Measurements from ENCODE around the gene SEMA3A.

SEMA3A gene

DNA sequence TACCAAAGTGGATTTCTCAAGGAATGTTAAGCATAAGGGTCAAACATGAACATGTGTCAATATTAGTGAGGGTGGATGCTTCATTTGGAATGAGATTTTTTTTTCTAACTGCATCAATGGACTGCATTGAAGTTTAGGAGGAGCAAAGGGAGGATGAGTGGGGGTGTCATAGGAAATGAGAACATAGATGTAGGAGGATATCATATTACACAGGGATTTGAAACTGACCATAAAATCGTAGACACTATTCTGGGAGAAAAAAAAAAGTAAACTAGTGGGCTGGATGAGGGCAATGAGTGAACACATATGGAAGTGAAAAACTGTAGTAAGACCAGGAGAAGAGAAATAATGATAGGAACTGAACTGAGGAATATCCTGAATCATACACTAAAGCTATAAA is 109.4 kb downstream of the SEMA3A start:
- H3K4me3 ChIP-seq (ENCODE audit: control insufficient read depth, low read depth, low read length): no peak overlapping the region
- TF ChIP-seq, protein P1, sequence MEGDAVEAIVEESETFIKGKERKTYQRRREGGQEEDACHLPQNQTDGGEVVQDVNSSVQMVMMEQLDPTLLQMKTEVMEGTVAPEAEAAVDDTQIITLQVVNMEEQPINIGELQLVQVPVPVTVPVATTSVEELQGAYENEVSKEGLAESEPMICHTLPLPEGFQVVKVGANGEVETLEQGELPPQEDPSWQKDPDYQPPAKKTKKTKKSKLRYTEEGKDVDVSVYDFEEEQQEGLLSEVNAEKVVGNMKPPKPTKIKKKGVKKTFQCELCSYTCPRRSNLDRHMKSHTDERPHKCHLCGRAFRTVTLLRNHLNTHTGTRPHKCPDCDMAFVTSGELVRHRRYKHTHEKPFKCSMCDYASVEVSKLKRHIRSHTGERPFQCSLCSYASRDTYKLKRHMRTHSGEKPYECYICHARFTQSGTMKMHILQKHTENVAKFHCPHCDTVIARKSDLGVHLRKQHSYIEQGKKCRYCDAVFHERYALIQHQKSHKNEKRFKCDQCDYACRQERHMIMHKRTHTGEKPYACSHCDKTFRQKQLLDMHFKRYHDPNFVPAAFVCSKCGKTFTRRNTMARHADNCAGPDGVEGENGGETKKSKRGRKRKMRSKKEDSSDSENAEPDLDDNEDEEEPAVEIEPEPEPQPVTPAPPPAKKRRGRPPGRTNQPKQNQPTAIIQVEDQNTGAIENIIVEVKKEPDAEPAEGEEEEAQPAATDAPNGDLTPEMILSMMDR (IDR thresholded peaks at IDR 0.05; ENCODE audit: control insufficient read depth, insufficient read depth, low read depth, low read length, missing control alignments): no peak
- DNase-seq (ENCODE audit: low read depth): no peak

DNA sequence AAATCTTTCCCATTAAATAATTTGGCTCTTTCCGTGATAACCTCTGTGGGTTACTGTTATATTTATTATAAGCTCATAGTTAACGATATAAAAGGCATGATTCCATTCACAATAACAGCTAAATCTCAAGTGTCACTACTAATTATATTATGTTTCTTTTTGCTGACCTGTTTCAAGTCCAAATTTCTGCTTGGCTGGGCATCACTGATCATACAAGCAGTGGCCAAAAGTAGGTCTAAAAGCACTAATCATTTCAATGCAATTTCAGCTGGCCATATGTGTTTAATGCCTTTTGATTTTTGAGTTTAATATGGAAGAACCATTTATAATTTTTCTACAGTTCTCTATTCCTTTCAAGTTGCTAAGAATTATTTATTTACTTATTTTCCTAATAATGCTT is 110.7 kb downstream of the SEMA3A start:
- H3K4me3 ChIP-seq (ENCODE audit: control insufficient read depth, low read depth, low read length): no peak overlapping the region
- DNase-seq (ENCODE audit: low read depth): no peak
- TF ChIP-seq, protein P1 (IDR thresholded peaks at IDR 0.05; ENCODE audit: control insufficient read depth, insufficient read depth, low read depth, low read length, missing control alignments): no peak

DNA sequence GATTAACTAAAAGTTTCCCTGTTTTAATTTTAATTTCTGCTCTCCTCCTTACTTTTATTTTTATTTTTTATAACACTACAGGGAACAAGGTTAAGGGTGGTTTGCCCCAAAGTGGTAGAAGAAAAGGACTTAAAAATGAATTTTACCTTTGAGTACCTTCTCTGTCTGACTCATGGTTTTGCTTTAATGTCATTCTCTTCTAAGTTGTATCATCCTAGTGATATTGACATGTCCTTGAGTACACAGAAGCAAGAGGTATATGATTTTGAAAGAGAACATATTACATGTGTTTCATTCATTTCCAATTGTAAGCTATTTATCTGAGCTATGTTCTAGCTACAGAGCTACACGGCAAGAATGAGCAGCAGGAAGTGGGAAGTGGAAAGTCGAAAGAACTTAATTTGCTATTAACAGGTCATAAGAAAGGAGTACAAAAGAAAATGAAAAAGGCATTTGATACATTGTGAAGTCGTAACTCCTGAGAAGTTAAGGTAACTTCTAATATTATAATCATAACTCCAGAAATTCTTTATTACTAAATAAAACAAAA is 112.5 kb downstream of the SEMA3A start:
- no peak for DNase-seq (ENCODE audit: low read depth)
- TF ChIP-seq, protein P1 (IDR thresholded peaks at IDR 0.05; ENCODE audit: control insufficient read depth, insufficient read depth, low read depth, low read length, missing control alignments): no peak
- H3K4me3 ChIP-seq (ENCODE audit: control insufficient read depth, low read depth, low read length): no peak overlapping the region

DNA sequence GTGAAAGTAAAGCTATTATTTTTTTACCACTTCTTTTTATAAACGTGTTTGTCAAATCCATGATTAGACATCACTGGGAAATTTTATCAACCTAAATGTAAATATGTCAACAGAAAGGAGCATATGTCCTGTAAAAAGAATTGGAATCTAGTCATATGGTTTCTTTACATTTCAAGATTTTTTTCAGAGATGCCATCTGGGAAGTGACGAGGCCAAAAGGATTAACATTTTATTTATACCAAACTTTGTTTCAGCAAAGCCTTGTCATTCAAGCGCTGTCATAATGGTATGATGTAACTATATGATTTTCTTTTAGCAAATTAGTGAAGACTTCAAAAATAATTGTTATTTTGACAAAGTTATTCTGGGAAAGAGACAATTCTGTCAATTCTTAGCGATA is 117.3 kb downstream of the SEMA3A start:
- no peak overlapping the region for H3K4me3 ChIP-seq (ENCODE audit: control insufficient read depth, low read depth, low read length)
- DNase-seq (ENCODE audit: low read depth): no peak
- TF ChIP-seq, protein P1 (IDR thresholded peaks at IDR 0.05; ENCODE audit: control insufficient read depth, insufficient read depth, low read depth, low read length, missing control alignments): no peak

DNA sequence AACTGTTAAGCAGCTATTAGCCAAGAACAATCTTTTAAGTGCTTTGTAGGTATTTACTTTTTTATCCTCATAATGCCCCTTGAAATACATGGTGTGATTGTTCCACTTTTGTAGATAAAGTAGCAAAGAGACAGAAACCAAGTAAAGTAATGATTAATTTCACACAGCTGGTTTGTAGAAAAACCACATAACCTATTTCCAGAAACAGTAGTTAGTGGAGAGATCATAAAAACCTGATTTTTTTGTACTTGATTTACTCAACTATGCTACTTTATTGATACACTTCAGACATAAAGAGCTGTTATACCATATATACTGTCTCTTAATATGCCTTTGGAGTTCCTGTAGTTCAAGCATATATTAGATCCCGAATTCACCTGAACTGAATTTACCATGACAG is 118.4 kb downstream of the SEMA3A start:
- no peak overlapping the region for H3K4me3 ChIP-seq (ENCODE audit: control insufficient read depth, low read depth, low read length)
- DNase-seq (ENCODE audit: low read depth): no peak
- TF ChIP-seq, protein P1 (IDR thresholded peaks at IDR 0.05; ENCODE audit: control insufficient read depth, insufficient read depth, low read depth, low read length, missing control alignments): no peak

DNA sequence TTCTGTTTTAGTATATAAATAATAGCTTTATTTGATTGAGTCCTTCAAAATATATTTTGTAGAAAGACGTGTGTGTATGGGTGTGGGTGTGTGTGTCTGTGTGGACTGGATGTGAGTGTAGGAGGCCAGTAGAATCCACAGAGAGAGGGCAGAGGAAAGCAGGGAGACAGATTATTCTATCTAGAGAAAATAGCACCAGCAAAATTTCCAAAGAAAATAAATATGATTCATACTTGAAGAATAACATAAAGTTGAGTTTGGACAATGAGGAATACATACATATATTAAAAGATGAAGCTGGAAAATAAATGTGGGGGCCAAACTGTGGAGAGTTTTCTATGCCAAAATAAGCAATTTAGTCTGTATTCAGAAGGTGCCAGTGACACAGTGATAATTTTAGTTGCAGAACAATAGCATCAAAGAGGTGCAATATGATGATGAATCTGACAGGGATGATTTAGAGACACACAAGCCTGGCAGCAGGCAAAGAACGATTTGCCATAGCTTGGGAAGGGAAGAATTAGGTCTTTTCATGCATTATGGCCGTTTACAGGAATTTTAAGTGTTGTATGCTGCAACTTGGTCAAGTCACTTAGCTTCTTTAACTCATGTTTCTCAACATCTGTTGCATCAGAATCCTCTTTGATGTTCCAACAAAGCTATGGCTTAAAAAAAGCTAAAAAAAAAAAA is 121.3 kb downstream of the SEMA3A start:
- TF ChIP-seq, protein P1 (IDR thresholded peaks at IDR 0.05; ENCODE audit: control insufficient read depth, insufficient read depth, low read depth, low read length, missing control alignments): no peak
- DNase-seq (ENCODE audit: low read depth): no peak
- H3K4me3 ChIP-seq (ENCODE audit: control insufficient read depth, low read depth, low read length): no peak overlapping the region
